Body of pancreas (tissue), 4 donors: ENCODE measurements around the gene PEDS1.
"Not testable (repeated sequence)": the region's sequence is repeated elsewhere in the genome, so short reads cannot be mapped to it uniquely, and the experiment has no call there.

Source experiments
- POLR2A ChIP-seq, 3 donors: fragments of 450-650 bp; IDR thresholded peaks; one replicate each; pipeline ENCODE4 v1.6.1; 2016; ENCODE audit warnings: antibody characterized with exemption in 3 of 3, mild to moderate bottlenecking in 2 of 3
- TF ChIP-seq, protein P1 (sequence below), 7 experiments: fragments of 450-650 bp in 4 of 7; fragments of 200-600 bp in 3 of 7; sonication (generic) in 3 of 7; IDR thresholded peaks; one replicate each; pipeline ENCODE4 v1.5.1; 2016 to 2019; ENCODE audit warnings: antibody characterized with exemption in 7 of 7

DNA sequence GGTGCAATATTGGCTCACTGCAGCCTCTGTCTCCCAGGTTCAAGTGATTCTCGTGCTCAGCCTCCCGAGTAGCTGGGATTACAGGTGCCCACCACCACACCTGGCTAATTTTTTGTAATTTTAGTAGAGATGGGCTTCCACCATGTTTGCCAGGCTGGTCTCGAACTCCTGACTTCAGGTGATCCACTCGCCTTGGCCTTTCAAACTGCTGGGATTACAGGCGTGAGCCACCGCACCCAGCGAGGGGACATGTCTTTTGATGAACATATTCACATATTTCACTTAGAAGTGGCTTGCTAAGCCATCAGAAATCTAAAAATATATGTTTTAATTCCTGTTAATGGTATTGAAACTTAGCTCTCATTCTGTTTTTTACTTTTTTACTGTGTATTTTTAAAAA is 48.2 kb upstream of the PEDS1 start:
- not testable (repeated sequence) for TF ChIP-seq POLR2A (IDR thresholded peaks at IDR 0.05)
- TF ChIP-seq, protein P1, sequence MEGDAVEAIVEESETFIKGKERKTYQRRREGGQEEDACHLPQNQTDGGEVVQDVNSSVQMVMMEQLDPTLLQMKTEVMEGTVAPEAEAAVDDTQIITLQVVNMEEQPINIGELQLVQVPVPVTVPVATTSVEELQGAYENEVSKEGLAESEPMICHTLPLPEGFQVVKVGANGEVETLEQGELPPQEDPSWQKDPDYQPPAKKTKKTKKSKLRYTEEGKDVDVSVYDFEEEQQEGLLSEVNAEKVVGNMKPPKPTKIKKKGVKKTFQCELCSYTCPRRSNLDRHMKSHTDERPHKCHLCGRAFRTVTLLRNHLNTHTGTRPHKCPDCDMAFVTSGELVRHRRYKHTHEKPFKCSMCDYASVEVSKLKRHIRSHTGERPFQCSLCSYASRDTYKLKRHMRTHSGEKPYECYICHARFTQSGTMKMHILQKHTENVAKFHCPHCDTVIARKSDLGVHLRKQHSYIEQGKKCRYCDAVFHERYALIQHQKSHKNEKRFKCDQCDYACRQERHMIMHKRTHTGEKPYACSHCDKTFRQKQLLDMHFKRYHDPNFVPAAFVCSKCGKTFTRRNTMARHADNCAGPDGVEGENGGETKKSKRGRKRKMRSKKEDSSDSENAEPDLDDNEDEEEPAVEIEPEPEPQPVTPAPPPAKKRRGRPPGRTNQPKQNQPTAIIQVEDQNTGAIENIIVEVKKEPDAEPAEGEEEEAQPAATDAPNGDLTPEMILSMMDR (IDR thresholded peaks at IDR 0.05): not testable (repeated sequence)
